Immature natural killer cell (primary cell): ENCODE results near the gene MYO1D. TPM values are rescaled to one million over a fixed set of nuclear protein-coding genes. Genes with fewer than 3 reads are reported as not detected.

Experiments
- DNase-seq, 3 donors: peaks; one replicate each; pipeline ENCODE4 v3.0.0; 2022; ENCODE audit warnings: mixed read lengths in 1 of 3
- H3K27ac Mint-ChIP-seq, 6 donors: one replicate each; pipeline ENCODE4 v1.8.0; 2020; ENCODE audit warnings: mixed read lengths in 6 of 6, mild to moderate bottlenecking in 5 of 6, inconsistent platforms in 4 of 6, moderate library complexity in 3 of 6
- H3K27me3 Mint-ChIP-seq, 3 donors: one replicate each; pipeline ENCODE4 v1.8.0; 2020 to 2021; ENCODE audit warnings: low read depth in 3 of 3, mild to moderate bottlenecking in 3 of 3, mixed read lengths in 3 of 3, moderate library complexity in 3 of 3, inconsistent platforms in 1 of 3
- H3K36me3 Mint-ChIP-seq, 3 donors: one replicate each; pipeline ENCODE4 v1.8.0; 2020; ENCODE audit warnings: mixed read lengths in 3 of 3, inconsistent platforms in 2 of 3, mild to moderate bottlenecking in 2 of 3
- H3K4me1 Mint-ChIP-seq, 2 donors: one replicate each; pipeline ENCODE4 v1.8.0; 2020; ENCODE audit warnings: inconsistent platforms in 2 of 2, mild to moderate bottlenecking in 2 of 2, mixed read lengths in 2 of 2, moderate library complexity in 1 of 2
- H3K4me3 Mint-ChIP-seq, 5 donors: one replicate each; pipeline ENCODE4 v1.8.0; 2020; ENCODE audit warnings: mild to moderate bottlenecking in 5 of 5, mixed read lengths in 5 of 5, inconsistent platforms in 3 of 5, moderate library complexity in 3 of 5
- H3K9me3 Mint-ChIP-seq, 6 donors: one replicate each; pipeline ENCODE4 v1.8.0; 2020; ENCODE audit warnings: mild to moderate bottlenecking in 6 of 6, mixed read lengths in 6 of 6, inconsistent platforms in 4 of 6, moderate library complexity in 3 of 6
- polyA plus RNA-seq, 3 donors: library from polyadenylated mRNA; unstranded; fragments of 300-500 nt; fragmentation: Illumina TruSeq; gene quantifications; one replicate each; pipeline ENCODE4 v1.2.3, GENCODE V29; 2021

Gene MYO1D
- polyA plus RNA-seq, 3 donors from 2014 or later = 2.0 to 7.9 TPM; not detected in 1

DNA sequence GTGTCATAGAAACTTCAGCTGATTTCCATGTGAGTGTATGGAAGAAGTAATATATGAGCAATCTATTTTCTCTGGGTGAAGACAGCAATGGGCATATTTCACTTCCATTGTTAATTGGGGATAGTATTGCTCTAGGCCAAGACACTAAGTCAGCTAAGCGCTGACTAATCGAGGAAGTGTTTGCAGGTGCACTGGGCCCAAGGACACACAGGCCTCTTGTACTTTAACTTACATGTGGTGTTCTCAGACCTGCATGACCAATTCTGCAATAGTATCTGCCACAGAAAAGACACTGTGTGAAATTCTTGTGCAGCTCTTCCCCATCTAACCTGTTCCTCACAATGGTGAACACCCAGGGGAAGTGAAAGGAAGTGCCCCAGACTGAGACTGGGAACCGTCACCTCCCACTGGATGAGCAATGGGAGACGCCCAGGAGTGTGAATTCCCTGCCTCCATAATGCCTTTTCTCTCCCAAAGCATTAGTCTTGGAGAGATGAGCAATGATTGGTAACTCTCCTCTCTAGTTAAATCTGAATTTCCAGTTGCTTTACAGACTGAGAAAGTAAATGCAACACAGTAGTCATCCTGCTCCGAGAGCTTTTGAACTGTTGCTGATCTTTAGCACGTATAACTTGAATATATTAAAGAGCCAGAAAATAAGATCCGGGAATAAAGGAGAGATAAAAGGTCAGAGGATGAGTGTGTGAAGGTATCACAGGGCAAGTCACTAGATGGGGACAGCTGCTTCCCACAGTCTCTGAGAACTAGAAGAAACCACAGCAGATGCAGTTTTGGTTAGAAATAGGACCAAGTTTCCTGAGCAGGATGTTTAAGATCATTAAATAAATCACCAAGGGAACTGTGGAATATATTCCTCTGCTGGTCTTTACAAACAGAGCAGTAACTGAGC lies 307.5 kb downstream of the MYO1D start:
- peaks cover 0 to 4% (median 0%) of the 10 kb centered on the region in 3 donors for H3K36me3 Mint-ChIP-seq
- H3K4me1 Mint-ChIP-seq = peaks cover 1 to 3% of the 10 kb centered on the region in 2 donors
- no peak for DNase-seq
- no peak overlapping the region for H3K27ac Mint-ChIP-seq
- H3K27me3 Mint-ChIP-seq = no peaks in the 10 kb centered on the region
- no peak overlapping the region for H3K4me3 Mint-ChIP-seq
- H3K9me3 Mint-ChIP-seq = no peaks in the 10 kb centered on the region

DNA sequence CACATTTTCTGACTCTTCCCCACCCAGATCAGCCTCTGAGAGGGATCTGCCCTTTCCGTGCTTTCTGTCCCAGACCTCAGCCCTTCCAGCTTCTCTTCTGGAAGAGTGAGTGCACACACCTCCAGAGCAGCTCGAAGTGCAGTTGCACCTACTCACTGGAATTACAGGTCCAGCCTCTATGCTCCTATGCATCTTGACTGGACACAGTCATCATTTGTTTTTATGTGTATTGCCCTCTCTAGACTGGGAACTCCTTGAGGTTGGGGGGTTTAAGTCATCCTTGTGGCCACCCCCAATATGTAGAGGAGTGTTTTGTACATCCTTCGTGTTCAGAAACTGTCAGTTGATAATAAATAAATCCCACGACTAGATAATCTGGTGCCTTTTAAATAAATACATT lies 308.2 kb downstream of the MYO1D start:
- Mint-ChIP-seq H3K9me3 (no peaks in the 10 kb centered on the region), H3K4me3 (no peak overlapping the region), H3K27me3 (no peaks in the 10 kb centered on the region), H3K36me3 (peaks cover 0 to 4% (median 0%) of the 10 kb centered on the region in 3 donors), H3K27ac (no peak overlapping the region), H3K4me1 (peaks cover 8% of the 10 kb centered on the region in 2 donors)
- DNase-seq = no peak

DNA sequence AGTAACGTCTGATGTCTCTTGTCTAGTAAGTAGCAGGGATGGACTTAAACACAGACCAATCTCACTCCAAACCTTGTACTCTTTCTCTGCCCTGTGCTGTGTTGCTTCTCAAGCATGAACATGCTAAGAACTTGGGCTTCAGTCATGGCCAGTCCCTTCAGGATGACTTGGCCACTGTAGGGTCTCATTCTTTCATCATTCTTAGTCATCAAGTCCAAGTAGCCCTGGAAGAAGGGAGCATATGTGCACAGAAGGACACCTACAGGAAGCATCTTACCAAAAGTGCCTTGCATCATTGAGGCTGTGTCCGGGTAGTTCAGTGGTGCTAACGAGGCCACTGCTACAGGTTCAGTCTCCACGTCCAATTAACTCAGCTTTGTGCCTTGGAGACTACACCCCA lies 309.4 kb downstream of the MYO1D start:
- Mint-ChIP-seq H3K4me3 (no peak overlapping the region), H3K4me1 (peaks cover 8% of the 10 kb centered on the region in 2 donors), H3K27ac (no peak overlapping the region), H3K9me3 (no peaks in the 10 kb centered on the region), H3K36me3 (peaks cover 0 to 4% (median 0%) of the 10 kb centered on the region in 3 donors), H3K27me3 (no peaks in the 10 kb centered on the region)
- DNase-seq = no peak

DNA sequence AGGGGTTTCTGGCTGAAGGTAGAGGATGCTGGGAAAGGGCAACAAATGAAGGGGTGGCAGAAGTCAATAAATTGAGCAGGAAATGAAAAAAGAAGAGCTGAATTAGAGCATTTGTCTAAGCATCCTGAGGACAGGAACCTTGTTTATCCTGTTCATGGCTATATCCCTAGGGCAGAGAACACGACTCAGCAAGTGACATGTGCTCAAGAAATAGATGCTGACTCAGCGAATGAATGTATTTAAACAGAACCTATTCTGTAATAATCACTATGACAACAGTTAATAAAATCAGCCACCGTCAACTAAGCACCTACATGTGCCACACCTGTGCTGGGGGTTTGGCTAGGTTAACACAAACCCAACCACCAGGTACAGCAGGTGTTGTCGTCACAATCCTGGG lies 309.8 kb downstream of the MYO1D start:
- H3K9me3 Mint-ChIP-seq = no peaks in the 10 kb centered on the region
- H3K4me1 Mint-ChIP-seq = peaks cover 8% of the 10 kb centered on the region in 2 donors
- no peak for DNase-seq
- peaks cover 0 to 4% (median 0%) of the 10 kb centered on the region in 3 donors for H3K36me3 Mint-ChIP-seq
- H3K4me3 Mint-ChIP-seq = no peak overlapping the region
- no peaks in the 10 kb centered on the region for H3K27me3 Mint-ChIP-seq
- peak overlapping the region in 1 of 6 donors; percentile 26 for H3K27ac Mint-ChIP-seq

DNA sequence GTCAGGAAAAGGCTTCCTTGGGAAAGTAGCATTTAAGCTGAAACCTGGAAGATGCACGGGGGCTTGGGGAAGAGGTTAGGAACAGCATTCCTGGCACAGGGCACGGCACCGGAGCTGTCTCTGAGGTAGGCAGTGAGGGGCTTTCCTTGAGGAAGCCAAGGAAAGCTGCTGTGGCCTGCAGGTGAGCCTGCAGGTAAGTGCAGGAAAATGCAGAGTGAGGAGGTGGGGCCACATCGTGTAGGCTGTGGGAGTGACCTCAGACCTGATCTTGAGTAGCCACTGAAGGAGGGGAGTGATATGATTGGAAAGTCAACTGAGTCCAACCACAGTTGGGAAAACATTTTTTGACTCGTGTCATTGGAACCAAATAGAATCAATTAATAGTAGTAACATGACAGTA lies 310.6 kb downstream of the MYO1D start:
- H3K36me3 Mint-ChIP-seq = peaks cover 0 to 4% (median 0%) of the 10 kb centered on the region in 3 donors
- H3K4me1 Mint-ChIP-seq = peaks cover 8% of the 10 kb centered on the region in 2 donors
- H3K9me3 Mint-ChIP-seq = no peaks in the 10 kb centered on the region
- no peak overlapping the region for H3K4me3 Mint-ChIP-seq
- H3K27ac Mint-ChIP-seq = no peak overlapping the region
- no peak for DNase-seq
- no peaks in the 10 kb centered on the region for H3K27me3 Mint-ChIP-seq

DNA sequence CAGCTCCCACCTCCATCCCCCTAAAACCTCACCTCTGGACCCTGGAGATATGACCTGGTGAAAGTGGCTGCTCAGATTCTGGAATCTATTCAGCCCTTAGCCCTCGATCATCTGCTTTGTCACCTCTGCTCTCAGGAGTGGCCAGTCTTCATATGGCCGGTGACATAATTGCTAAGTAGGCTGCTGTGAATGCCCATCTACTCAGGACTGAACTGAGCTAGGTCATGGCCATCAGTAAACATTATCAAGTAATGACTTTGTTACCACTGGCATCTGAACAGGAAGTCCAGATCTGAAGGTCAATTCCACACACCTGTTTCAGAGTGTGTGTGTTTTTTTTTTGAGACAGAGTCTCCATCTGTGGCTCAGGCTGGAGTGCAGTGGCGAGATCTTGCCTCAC lies 311.5 kb downstream of the MYO1D start:
- Mint-ChIP-seq H3K27me3 (no peaks in the 10 kb centered on the region), H3K9me3 (no peaks in the 10 kb centered on the region), H3K27ac (no peak overlapping the region), H3K4me3 (no peak overlapping the region), H3K4me1 (peaks cover 8% of the 10 kb centered on the region in 2 donors), H3K36me3 (peaks cover 0 to 4% (median 0%) of the 10 kb centered on the region in 3 donors)
- DNase-seq = no peak

DNA sequence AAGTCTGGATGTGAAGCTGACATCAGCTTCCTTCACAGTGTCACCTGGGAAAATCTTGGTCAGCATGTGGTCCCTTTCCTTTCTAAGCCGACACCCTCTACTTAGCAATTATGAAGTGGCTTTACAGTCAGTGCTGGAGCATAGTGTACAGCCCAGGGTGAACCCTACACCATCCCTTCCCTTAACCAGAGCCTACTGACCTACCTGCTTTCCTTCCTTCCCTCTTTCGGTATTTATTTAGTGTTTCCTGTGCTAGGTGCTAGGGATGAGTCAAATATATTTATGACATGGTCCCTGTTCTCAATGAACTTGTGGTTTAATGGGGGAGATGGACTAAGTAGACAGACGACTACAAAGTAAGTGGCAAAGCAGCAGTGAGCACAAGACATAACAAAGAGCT lies 312.6 kb downstream of the MYO1D start:
- Mint-ChIP-seq H3K9me3 (no peaks in the 10 kb centered on the region), H3K27ac (peak overlapping the region in 1 of 6 donors; percentile 8), H3K4me1 (peaks cover 8% of the 10 kb centered on the region in 2 donors), H3K36me3 (peaks cover 0 to 4% (median 0%) of the 10 kb centered on the region in 3 donors), H3K4me3 (no peak overlapping the region), H3K27me3 (no peaks in the 10 kb centered on the region)
- no peak for DNase-seq

DNA sequence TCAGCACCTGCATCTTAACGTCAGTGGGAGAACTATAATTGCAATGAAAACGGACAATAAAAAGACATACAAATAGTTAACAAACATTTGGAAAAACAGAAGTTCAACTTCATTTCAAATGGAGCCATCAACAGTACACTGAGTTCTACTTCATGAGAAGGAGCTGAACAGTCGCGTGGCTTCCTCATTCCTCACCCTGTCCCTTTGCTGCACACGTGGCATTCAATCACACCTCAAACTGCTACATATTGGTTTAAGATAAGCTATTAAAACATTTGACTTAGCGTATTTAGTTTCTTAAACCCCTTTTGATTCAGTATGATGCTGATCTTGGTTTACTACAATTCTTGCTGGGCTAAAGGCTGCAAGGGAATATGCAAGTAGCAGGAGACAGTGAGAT lies 313.3 kb downstream of the MYO1D start:
- no peak overlapping the region for H3K27ac Mint-ChIP-seq
- H3K36me3 Mint-ChIP-seq = peaks cover 0 to 4% (median 0%) of the 10 kb centered on the region in 3 donors
- DNase-seq = no peak
- no peaks in the 10 kb centered on the region for H3K27me3 Mint-ChIP-seq
- no peak overlapping the region for H3K4me3 Mint-ChIP-seq
- no peaks in the 10 kb centered on the region for H3K9me3 Mint-ChIP-seq
- peaks cover 15% of the 10 kb centered on the region in 2 donors for H3K4me1 Mint-ChIP-seq

DNA sequence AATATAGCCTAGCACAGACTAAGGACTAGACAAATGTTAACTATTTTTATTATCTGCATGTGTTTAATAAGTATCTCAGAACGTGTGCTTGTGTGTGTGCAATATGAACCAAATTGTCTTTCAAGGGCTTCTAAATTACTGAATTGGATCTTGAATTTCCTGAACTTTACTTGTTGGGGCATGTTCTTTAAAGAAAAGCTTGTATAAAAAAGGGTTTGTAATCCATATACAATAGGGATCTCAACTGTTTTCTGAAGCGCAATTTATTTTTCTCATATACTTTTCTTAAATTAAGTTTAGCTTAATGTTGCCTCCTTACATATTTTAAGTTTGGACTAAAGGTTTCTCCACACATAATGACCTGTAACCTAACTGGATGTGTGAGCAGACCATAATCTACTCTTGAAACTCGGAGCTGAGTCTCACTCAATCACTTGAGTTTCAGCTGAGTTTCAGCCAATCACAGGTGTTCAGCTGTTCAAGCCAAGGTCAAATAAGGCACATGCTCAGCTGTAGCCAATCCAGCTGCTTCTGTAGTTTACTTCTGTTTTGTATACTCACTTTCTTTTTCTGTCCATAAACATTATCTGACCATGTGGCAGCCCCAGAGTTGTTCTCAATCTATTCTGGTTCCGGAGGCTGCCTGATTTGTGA lies 317.8 kb downstream of the MYO1D start:
- Mint-ChIP-seq H3K27ac (peak overlapping the region in 4 of 6 donors; percentile 16 to 51 (median 38)), H3K36me3 (no peaks in the 10 kb centered on the region), H3K4me1 (peaks cover 34 to 40% of the 10 kb centered on the region in 2 donors), H3K9me3 (no peaks in the 10 kb centered on the region), H3K27me3 (peaks cover 0 to 1% (median 0%) of the 10 kb centered on the region in 3 donors), H3K4me3 (peak overlapping the region in 3 of 5 donors; percentile 51 to 76 (median 74))
- no peak for DNase-seq

DNA sequence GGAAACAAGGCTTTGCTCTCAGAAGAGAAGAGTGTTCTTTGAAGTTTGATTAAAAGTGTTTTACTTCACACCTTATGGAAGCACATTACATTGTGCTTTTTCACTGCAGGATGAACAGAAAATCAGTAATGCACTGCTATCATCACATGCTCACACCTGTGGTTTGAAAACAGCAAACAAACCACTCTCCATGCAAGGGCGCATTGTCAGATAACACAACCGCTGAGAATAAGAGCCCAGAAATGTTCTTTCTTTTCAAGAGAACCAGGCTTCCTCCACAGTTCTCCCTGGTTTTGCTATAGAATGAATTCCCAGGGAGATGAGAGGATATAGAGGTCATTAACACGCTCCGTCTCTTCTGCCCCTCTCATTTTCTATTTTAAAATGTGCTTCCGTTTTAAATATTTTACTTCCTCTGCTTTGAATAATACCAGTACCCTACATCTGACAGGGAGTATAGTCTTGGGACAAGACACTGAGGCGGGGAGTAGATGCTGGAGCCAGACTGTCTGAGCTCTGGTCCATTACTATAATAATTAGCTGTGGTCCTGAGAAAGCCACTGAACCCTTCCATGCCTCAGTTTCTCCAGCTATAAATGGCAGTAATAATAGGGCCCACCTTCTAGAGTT lies 318.5 kb downstream of the MYO1D start:
- DNase-seq = peak in 1 of 3 donors; percentile 16
- H3K27me3 Mint-ChIP-seq = peaks cover 0 to 1% (median 0%) of the 10 kb centered on the region in 3 donors
- H3K4me1 Mint-ChIP-seq = peaks cover 37 to 45% of the 10 kb centered on the region in 2 donors
- no peaks in the 10 kb centered on the region for H3K36me3 Mint-ChIP-seq
- H3K9me3 Mint-ChIP-seq = no peaks in the 10 kb centered on the region
- peak overlapping the region; percentile 9 to 79 (median 70) for H3K27ac Mint-ChIP-seq
- H3K4me3 Mint-ChIP-seq = peak overlapping the region; percentile 51 to 76 (median 62)

DNA sequence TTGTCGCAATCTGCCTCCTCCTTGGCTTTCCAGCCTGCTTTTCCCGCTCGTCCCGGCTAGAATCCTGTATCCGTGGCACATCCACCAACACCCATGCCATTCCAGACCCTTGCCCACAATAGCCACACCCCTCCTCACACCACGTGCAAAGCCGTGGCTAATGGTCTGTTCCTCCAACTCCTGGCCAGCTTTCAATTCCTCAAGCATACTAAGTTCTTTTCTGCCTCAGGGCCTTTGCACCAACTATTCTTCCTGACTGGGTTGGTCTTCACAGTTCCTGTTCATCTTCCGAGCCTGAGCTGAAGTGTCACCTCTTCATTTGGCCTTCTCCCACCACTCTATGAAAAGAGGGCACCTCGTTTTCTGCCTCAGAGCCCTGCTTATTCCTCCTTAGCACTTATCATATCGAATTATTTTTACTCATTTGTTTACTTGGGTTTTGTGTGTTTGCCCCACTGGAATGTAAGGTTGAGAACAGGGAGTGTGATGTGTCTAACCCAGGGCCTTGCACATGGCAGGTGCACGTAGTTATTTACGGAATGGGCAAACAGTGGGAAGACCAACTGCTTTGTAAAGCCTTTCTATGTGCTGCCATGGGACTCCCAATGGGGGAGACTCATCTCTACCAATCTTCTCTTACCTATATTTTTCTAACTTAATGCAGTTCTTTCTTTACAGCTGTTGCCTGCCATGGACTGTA lies 321.2 kb downstream of the MYO1D start:
- DNase-seq = no peak
- H3K4me3 Mint-ChIP-seq = peak overlapping the region in 3 of 5 donors; percentile 12 to 52 (median 31)
- no peaks in the 10 kb centered on the region for H3K36me3 Mint-ChIP-seq
- peak overlapping the region in 5 of 6 donors; percentile 61 to 85 (median 72) for H3K27ac Mint-ChIP-seq
- H3K4me1 Mint-ChIP-seq = peaks cover 63 to 72% of the 10 kb centered on the region in 2 donors
- peaks cover 0 to 3% (median 0%) of the 10 kb centered on the region in 3 donors for H3K27me3 Mint-ChIP-seq
- H3K9me3 Mint-ChIP-seq = peaks cover 0 to 2% (median 0%) of the 10 kb centered on the region in 6 donors

DNA sequence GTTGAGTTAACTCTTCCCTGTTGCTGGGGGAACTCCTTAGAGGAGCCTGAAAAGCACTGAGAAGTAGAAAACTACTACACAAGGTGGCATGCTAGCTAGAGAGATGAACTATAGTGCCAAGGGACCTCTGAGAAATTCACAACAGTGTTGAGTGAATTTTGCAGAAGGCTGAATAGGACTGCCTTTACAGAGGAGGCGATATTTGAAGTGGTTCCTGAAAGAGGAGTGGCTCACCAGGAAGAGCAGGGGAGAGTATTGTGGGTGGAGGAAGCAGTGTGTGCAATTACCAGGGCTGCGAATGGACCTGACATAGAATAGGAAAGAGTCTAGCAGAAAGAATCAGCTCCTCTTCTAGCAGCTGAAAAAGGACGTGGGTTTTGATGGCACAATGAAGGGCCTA lies 323.8 kb downstream of the MYO1D start:
- no peak for DNase-seq
- Mint-ChIP-seq H3K36me3 (no peaks in the 10 kb centered on the region), H3K4me1 (peaks cover 57 to 67% of the 10 kb centered on the region in 2 donors), H3K4me3 (peak overlapping the region in 1 of 5 donors; percentile 8), H3K27ac (peak overlapping the region in 4 of 6 donors; percentile 29 to 76 (median 66)), H3K9me3 (peaks cover 0 to 2% (median 0%) of the 10 kb centered on the region in 6 donors), H3K27me3 (peaks cover 0 to 5% (median 0%) of the 10 kb centered on the region in 3 donors)

DNA sequence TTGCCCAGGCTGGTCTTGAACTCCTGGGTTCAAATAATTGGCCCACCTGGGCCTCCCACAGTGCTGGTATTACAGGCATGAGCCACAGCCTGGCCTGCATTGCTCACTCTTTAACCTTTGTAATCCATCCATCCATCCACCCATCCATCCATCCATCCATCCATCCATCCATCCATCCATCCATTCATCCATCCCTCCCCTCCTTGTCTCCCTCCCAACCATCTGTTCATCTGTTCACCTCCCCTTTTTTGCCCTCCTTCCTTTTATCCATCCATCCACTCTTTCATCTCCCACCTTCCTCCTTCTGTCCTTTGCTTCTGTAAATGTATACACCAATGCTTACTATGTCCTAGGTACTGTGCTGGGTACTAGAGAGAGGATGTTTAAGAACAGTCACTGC lies 324.6 kb downstream of the MYO1D start:
- Mint-ChIP-seq H3K4me1 (peaks cover 53 to 63% of the 10 kb centered on the region in 2 donors), H3K9me3 (peaks cover 0 to 2% (median 0%) of the 10 kb centered on the region in 6 donors), H3K36me3 (no peaks in the 10 kb centered on the region), H3K27me3 (peaks cover 0 to 5% (median 0%) of the 10 kb centered on the region in 3 donors), H3K4me3 (peak overlapping the region in 1 of 5 donors; percentile 64), H3K27ac (peak overlapping the region in 4 of 6 donors; percentile 63 to 85 (median 74))
- DNase-seq = no peak
